ENCODE measurements around the gene NFIX. TPM values are rescaled to one million over a fixed set of nuclear protein-coding genes. Genes with fewer than 3 reads are reported as not detected.

Gene NFIX
- polyA plus RNA-seq, 1 donor (not counting 4 experiments of a cell fraction or from before 2014, with no cell fraction given), result 5.2 TPM

DNA sequence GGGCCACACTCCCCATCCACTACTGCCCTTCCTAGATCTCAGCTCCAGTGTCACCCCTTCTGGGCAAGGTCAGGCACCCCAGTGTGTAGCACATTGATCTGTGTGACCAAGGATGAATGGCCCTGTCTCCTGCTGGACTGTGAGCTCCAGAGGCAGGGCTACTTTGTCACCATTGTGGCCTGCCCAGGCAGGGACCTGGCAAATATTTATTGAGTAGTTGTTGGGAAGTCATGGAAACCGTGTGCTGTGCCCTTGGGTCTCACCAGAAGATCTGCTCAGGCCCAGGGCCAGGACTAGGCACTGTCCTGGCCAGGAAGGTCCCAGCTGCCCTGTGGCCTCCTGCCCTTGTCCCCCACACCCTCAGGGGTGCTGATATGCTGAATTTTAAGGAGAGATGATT, 133.3 kb downstream of the NFIX start:
- peaks cover 5% of the 10 kb centered on the region for H3K9me1 ChIP-seq (ENCODE audit: control insufficient read depth, extremely low read depth, insufficient read depth, low read length)
- no peak overlapping the region for H2AFZ ChIP-seq (ENCODE audit: control insufficient read depth, low read length)
- dilution Hi-C loops (cut with MboI; ENCODE audit: extremely low pct_ligation_motif_present, low sequenced_read_pairs), result no loop called here
- no peaks in the 10 kb centered on the region for H3K27me3 ChIP-seq (ENCODE audit: control insufficient read depth, extremely low read depth, insufficient read depth, low read length)
- H3K4me3 ChIP-seq (ENCODE audit: control insufficient read depth in 2 of 3, extremely low read depth in 1 of 3, insufficient read depth in 2 of 3, low read depth in 1 of 3, low read length in 3 of 3), result no peak overlapping the region
- H3K79me2 ChIP-seq (ENCODE audit: control insufficient read depth, insufficient read depth, low read length), result peaks cover 89% of the 10 kb centered on the region
- peaks cover 3% of the 10 kb centered on the region for H3K4me1 ChIP-seq (ENCODE audit: control insufficient read depth, extremely low read depth, insufficient read depth, low read length)
- H4K20me1 ChIP-seq (ENCODE audit: control insufficient read depth, extremely low read depth, insufficient read depth, low read length), result peaks cover 31% of the 10 kb centered on the region
- H3K9me3 ChIP-seq (ENCODE audit: control insufficient read depth, low read depth, low read length), result no peaks in the 10 kb centered on the region
- H3K36me3 ChIP-seq (ENCODE audit: control insufficient read depth in 2 of 2, extremely low read depth in 1 of 2, insufficient read depth in 2 of 2, low read length in 2 of 2), result peaks cover 12 to 14% of the 10 kb centered on the region in 2 experiments
- no peak overlapping the region for H3K27ac ChIP-seq (ENCODE audit: control insufficient read depth, insufficient read depth, low read length)
- FAIRE-seq (no peak), DNase-seq (ENCODE audit: low read depth, low spot score) (no peak)
- no peak overlapping the region for H3K4me2 ChIP-seq (ENCODE audit: control insufficient read depth, extremely low read depth, insufficient read depth, low read depth, low read length)
- TF ChIP-seq, protein P1, sequence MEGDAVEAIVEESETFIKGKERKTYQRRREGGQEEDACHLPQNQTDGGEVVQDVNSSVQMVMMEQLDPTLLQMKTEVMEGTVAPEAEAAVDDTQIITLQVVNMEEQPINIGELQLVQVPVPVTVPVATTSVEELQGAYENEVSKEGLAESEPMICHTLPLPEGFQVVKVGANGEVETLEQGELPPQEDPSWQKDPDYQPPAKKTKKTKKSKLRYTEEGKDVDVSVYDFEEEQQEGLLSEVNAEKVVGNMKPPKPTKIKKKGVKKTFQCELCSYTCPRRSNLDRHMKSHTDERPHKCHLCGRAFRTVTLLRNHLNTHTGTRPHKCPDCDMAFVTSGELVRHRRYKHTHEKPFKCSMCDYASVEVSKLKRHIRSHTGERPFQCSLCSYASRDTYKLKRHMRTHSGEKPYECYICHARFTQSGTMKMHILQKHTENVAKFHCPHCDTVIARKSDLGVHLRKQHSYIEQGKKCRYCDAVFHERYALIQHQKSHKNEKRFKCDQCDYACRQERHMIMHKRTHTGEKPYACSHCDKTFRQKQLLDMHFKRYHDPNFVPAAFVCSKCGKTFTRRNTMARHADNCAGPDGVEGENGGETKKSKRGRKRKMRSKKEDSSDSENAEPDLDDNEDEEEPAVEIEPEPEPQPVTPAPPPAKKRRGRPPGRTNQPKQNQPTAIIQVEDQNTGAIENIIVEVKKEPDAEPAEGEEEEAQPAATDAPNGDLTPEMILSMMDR (optimal IDR thresholded peaks at IDR 0.05 in 1 of 3, IDR thresholded peaks at IDR 0.05 in 1 of 3, conservative IDR thresholded peaks at IDR 0.05 in 1 of 3; ENCODE audit: extremely low read depth in 1 of 3, insufficient read depth in 2 of 3, low read length in 3 of 3), result no peak
- no peak for TF ChIP-seq EZH2 (IDR thresholded peaks at IDR 0.05; ENCODE audit: low read length)
- H3K9ac ChIP-seq (ENCODE audit: control insufficient read depth, extremely low read depth, insufficient read depth, low read length), result no peak overlapping the region

DNA sequence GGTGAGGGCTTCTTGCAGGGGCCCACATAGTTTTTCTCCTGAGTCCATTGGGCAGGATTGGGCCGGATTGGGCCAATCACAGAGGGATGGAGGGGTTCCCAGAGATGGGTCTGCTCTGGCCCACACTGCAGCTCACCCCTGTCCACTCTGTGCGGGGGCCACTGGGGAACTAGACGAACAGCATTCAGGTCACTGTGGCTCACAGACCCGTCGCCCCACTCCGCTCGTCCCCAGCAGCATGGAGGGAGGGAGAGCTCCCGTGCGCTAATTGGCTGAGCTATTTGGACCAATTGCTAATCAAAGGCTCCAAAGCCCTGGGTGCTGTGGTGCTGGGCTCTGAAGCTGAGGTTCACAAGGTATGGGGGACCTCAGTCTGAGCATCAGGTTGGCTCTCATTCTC, 134.1 kb downstream of the NFIX start:
- FAIRE-seq, result no peak
- peaks cover 28% of the 10 kb centered on the region for H4K20me1 ChIP-seq (ENCODE audit: control insufficient read depth, extremely low read depth, insufficient read depth, low read length)
- no peak overlapping the region for H2AFZ ChIP-seq (ENCODE audit: control insufficient read depth, low read length)
- TF ChIP-seq, protein P1 (optimal IDR thresholded peaks at IDR 0.05 in 1 of 3, IDR thresholded peaks at IDR 0.05 in 1 of 3, conservative IDR thresholded peaks at IDR 0.05 in 1 of 3; ENCODE audit: extremely low read depth in 1 of 3, insufficient read depth in 2 of 3, low read length in 3 of 3), result no peak
- TF ChIP-seq EZH2 (IDR thresholded peaks at IDR 0.05; ENCODE audit: low read length), result no peak
- no peak overlapping the region for H3K4me2 ChIP-seq (ENCODE audit: control insufficient read depth, extremely low read depth, insufficient read depth, low read depth, low read length)
- H3K36me3 ChIP-seq (ENCODE audit: control insufficient read depth in 2 of 2, extremely low read depth in 1 of 2, insufficient read depth in 2 of 2, low read length in 2 of 2), result peaks cover 12 to 16% of the 10 kb centered on the region in 2 experiments
- H3K4me1 ChIP-seq (ENCODE audit: control insufficient read depth, extremely low read depth, insufficient read depth, low read length), result peaks cover 3% of the 10 kb centered on the region
- H3K9me1 ChIP-seq (ENCODE audit: control insufficient read depth, extremely low read depth, insufficient read depth, low read length), result peaks cover 5% of the 10 kb centered on the region
- DNase-seq (ENCODE audit: low read depth, low spot score), result no peak
- no peak overlapping the region for H3K9ac ChIP-seq (ENCODE audit: control insufficient read depth, extremely low read depth, insufficient read depth, low read length)
- no peaks in the 10 kb centered on the region for H3K9me3 ChIP-seq (ENCODE audit: control insufficient read depth, low read depth, low read length)
- no peak overlapping the region for H3K4me3 ChIP-seq (ENCODE audit: control insufficient read depth in 2 of 3, extremely low read depth in 1 of 3, insufficient read depth in 2 of 3, low read depth in 1 of 3, low read length in 3 of 3)
- peaks cover 89% of the 10 kb centered on the region for H3K79me2 ChIP-seq (ENCODE audit: control insufficient read depth, insufficient read depth, low read length)
- dilution Hi-C loops (cut with MboI; ENCODE audit: extremely low pct_ligation_motif_present, low sequenced_read_pairs), result no loop called here
- no peak overlapping the region for H3K27ac ChIP-seq (ENCODE audit: control insufficient read depth, insufficient read depth, low read length)
- H3K27me3 ChIP-seq (ENCODE audit: control insufficient read depth, extremely low read depth, insufficient read depth, low read length), result no peaks in the 10 kb centered on the region
